HUES48 (cell line): Measurements from ENCODE around the gene SCT.

ENCODE experiments used
- H3K27ac ChIP-seq: one replicate; pipeline ENCODE4 v1.7.0; 2013; ENCODE audit warnings: low read depth, low read length, inconsistent platforms
- H3K27me3 ChIP-seq: 2 replicates; pipeline ENCODE4 v1.6.1; 2013; ENCODE audit warnings: mild to moderate bottlenecking, low read length; ENCODE audit not compliant: control insufficient read depth, insufficient read depth
- H3K36me3 ChIP-seq: 2 replicates; pipeline ENCODE4 v1.6.1; 2013; ENCODE audit warnings: low read length; ENCODE audit not compliant: control insufficient read depth, insufficient read depth
- H3K4me1 ChIP-seq: 2 replicates; pipeline ENCODE4 v1.6.1; 2013; ENCODE audit warnings: mild to moderate bottlenecking, low read length; ENCODE audit not compliant: control insufficient read depth, insufficient read depth
- H3K4me3 ChIP-seq: 2 replicates; pipeline ENCODE4 v1.5.1; 2013; ENCODE audit warnings: mild to moderate bottlenecking, low read depth, low read length
- H3K9ac ChIP-seq: 2 replicates; pipeline ENCODE4 v1.6.1; 2013; ENCODE audit warnings: mild to moderate bottlenecking, low read depth, low read length, moderate library complexity
- H3K9me3 ChIP-seq: 2 replicates; pipeline ENCODE4 v1.6.1; 2013; ENCODE audit warnings: low read length; ENCODE audit not compliant: control insufficient read depth, insufficient read depth

Gene SCT, protein sequence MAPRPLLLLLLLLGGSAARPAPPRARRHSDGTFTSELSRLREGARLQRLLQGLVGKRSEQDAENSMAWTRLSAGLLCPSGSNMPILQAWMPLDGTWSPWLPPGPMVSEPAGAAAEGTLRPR

DNA sequence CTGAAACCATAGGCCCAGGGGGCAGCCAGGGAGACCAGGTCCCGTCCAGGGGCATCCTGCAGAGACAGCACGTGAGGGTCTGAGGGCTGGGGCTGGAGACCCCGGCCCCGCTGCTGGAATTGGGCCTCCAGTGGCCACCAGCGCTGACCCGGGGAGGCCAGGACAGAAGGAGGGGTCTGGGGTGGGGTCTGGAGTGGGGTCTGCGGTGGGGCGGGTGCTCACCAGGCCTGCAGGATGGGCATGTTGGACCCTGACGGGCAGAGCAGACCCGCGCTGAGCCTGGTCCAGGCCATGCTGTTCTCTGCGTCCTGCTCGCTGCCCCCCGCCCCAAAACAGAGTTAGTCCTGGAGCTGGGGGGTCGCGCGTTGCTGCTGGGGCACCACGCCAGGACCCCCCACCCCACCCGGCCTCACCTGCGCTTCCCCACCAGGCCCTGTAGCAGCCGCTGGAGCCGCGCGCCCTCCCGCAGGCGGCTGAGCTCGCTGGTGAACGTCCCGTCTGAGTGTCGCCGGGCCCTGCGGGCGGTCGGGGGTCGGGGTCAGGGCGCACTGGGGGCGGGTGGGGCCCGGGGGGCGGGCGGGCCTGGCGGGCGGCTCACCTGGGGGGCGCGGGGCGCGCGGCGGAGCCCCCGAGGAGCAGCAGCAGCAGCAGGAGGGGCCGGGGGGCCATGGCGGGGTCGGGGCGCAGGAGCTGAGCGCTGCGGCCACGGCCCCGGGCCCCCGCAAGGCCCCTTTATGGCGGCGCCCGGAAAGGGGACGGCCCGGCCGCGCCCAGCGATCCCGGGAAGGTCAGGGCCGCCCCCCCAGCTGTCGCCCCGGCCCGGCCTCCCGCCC lies at the start of gene SCT:
Gene SCT, minus strand, starts transcription at position 707 of the 833 bp plus-strand sequence. Its CDS starts 38 bp downstream, at position 669.
- H3K4me3 ChIP-seq = no peak within 1 kb of the TSS; the same call in 1 of the 2 replicates
- H3K9ac ChIP-seq = no peak within 1 kb of the TSS
- H3K4me1 ChIP-seq = no peaks in the 10 kb centered on the region
- no peaks in the 10 kb centered on the region for H3K9me3 ChIP-seq
- no peaks in the 10 kb centered on the region for H3K36me3 ChIP-seq
- H3K27me3 ChIP-seq = peaks cover 19% of the 10 kb centered on the region
- H3K27ac ChIP-seq = no peak within 1 kb of the TSS

DNA sequence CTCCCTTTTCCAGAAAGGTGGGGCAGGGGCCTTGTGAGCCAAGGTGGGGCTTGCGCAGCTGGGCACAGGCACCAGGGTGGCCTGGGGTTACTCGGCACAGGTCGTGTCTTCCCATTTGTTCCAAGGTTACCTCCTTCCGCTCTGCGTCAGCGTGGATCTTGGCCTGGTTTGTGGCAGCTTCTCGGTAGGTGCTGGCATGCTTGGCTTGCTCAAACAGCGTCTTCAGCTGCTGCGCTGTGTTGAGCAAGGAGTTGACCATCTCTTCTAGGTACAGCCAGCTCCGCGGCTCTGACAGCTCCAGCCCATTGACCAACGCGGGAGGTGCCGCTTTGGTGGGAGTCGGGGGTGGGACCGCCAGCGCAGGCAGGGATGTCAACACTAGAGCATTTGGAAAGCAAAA lies 47.4 kb upstream of the SCT start:
- H3K27me3 ChIP-seq = no peaks in the 10 kb centered on the region
- H3K9me3 ChIP-seq = no peaks in the 10 kb centered on the region
- no peaks in the 10 kb centered on the region for H3K4me1 ChIP-seq
- no peak overlapping the region for H3K27ac ChIP-seq
- no peak overlapping the region for H3K9ac ChIP-seq
- no peak overlapping the region for H3K4me3 ChIP-seq
- H3K36me3 ChIP-seq = peaks cover 51% of the 10 kb centered on the region

GRCh38 chr11:673866-674265 lies 46.9 kb upstream of the SCT start:
- Histone ChIP-seq H3K9me3 (no peaks in the 10 kb centered on the region), H3K36me3 (peaks cover 47% of the 10 kb centered on the region), H3K9ac (no peak overlapping the region), H3K27me3 (no peaks in the 10 kb centered on the region), H3K27ac (no peak overlapping the region), H3K4me1 (no peaks in the 10 kb centered on the region), H3K4me3 (no peak overlapping the region)

GRCh38 chr11:665704-666281 lies 38.8 kb upstream of the SCT start:
- Histone ChIP-seq H3K27ac (no peak overlapping the region), H3K9me3 (no peaks in the 10 kb centered on the region), H3K9ac (no peak overlapping the region), H3K4me1 (no peaks in the 10 kb centered on the region), H3K4me3 (no peak overlapping the region), H3K36me3 (peaks cover 29% of the 10 kb centered on the region), H3K27me3 (no peaks in the 10 kb centered on the region)

DNA sequence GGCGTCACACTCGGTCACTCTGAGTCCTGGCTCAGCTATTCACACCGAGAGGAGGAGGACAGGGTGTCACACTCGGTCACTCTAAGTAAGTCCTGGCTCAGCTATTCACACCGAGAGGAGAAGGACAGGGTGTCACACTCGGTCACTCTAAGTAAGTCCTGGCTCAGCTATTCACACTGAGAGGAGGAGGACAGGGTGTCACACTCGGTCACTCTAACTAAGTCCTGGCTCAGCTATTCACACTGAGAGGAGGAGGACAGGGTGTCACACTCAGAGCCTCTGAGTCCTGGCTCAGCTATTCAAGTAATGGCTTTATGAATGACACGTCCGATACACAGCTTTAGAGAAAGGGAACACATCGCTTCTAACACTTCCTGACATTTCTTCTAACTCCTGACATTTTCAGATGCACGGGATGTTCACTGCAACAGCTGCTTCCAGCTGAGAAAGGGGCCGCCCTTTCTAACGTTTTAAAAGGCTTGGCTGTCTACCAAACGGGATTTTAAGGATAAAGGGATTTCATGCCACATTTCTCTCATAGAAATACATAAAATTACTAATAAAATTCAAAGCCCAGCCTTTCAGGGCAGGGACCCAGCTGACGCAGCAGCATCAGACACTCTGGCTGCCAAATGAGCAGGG lies 38.2 kb upstream of the SCT start:
- Histone ChIP-seq H3K27me3 (no peaks in the 10 kb centered on the region), H3K9me3 (no peaks in the 10 kb centered on the region), H3K27ac (no peak overlapping the region), H3K4me3 (no peak overlapping the region), H3K36me3 (peaks cover 34% of the 10 kb centered on the region), H3K9ac (no peak overlapping the region), H3K4me1 (no peaks in the 10 kb centered on the region)

DNA sequence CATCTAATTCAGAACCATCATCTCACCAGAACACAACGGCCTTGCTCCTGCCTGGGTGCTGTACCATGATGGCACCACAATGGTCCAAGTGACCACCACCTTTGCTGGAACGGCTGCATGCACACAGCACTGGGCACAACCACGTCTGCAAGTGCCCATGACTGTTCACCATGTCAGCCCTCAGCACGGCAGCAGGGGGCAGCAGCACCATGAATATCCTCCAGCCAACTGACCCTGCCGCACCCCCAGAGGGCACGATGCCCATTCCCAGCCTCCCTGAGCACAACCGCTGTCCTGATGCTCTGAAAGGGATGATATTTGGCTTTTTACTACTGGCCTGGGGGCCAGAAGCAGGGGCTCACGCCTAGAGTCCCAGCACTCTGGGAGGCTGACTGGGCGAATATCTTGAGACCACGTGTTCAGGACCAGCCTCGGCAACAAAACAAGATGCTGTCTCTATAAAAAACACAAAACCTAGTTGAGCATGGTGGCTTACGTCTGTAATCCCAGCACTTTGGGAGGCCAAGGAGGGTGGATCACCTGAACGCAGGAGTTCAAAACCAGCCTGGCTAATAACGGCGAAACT lies 35.8 kb upstream of the SCT start:
- Histone ChIP-seq H3K4me3 (no peak overlapping the region), H3K9me3 (no peaks in the 10 kb centered on the region), H3K27me3 (no peaks in the 10 kb centered on the region), H3K27ac (no peak overlapping the region), H3K4me1 (no peaks in the 10 kb centered on the region), H3K9ac (no peak overlapping the region), H3K36me3 (peaks cover 49% of the 10 kb centered on the region)

DNA sequence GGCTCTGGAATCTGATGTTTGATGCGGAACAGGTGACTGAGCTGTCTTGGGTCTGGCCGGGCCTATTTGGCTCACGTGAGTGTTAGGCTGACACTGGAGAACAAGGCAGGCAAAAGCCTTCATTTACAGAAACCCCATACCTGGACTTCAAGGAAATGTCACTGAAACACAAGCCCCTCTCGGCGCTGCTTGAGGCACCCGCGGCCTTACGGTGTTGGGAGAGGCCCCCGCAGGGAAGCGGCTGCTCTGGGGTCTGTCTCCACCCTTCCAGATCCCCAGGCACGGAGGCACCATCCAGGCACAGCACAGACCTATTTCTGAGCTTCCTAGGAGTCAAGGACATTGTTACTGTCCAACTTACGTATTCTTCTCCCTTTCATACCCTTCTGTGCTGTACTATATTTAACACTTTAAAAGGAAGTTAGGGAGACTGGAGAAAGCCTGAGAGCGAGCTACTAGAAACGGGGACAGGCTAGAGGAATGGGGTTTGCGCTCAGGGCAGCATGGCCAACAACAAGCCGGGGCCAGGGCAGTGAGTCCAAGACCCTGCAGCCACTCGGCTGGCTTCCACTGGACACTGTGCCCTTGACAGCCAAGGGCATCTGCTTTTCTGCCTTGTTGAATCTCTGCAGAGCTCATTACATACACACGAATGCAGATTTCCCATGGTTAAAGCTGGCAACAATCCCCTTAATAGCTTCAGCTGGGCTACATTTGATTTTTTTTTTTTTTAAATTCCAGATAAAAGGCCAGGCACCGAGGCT lies 33.9 kb upstream of the SCT start:
- Histone ChIP-seq H3K9ac (no peak overlapping the region), H3K4me1 (no peaks in the 10 kb centered on the region), H3K4me3 (no peak overlapping the region), H3K27ac (no peak overlapping the region), H3K9me3 (no peaks in the 10 kb centered on the region), H3K36me3 (peaks cover 49% of the 10 kb centered on the region), H3K27me3 (no peaks in the 10 kb centered on the region)

GRCh38 chr11:660281-660680 lies 33.3 kb upstream of the SCT start:
- H3K4me3 ChIP-seq = no peak overlapping the region
- H3K36me3 ChIP-seq = peaks cover 44% of the 10 kb centered on the region
- H3K27ac ChIP-seq = no peak overlapping the region
- no peak overlapping the region for H3K9ac ChIP-seq
- H3K27me3 ChIP-seq = no peaks in the 10 kb centered on the region
- H3K9me3 ChIP-seq = no peaks in the 10 kb centered on the region
- H3K4me1 ChIP-seq = no peaks in the 10 kb centered on the region

DNA sequence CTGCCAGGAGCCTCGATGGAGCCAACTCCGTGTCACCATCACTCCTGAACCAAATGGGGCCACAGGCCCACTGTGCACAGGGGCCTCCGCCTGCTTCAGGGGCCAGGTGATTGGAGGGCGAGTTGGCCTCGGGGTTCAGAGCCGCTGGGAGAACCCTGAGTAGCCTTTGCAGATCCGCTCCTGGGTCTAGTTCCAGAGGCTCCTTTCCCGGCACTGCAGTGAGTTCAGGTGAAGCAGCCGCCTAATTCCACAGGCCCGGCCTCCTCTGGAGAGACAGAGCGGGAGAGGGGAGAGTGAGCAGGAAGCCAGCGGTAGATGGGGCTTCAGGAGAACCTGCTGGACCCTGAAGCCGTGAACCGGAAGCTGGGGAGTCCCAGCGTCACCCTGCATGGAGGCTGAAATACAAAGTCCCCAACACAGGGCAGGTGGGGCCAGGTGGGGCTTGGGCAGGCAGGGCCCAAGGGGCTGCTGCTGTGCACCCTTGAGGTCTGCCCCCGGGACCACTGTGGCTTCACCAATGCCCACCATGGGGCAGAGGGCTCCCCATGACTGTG lies 32.6 kb upstream of the SCT start:
- no peaks in the 10 kb centered on the region for H3K4me1 ChIP-seq
- no peak overlapping the region for H3K9ac ChIP-seq
- H3K36me3 ChIP-seq = peaks cover 44% of the 10 kb centered on the region
- no peak overlapping the region for H3K4me3 ChIP-seq
- H3K27ac ChIP-seq = no peak overlapping the region
- no peaks in the 10 kb centered on the region for H3K9me3 ChIP-seq
- H3K27me3 ChIP-seq = no peaks in the 10 kb centered on the region

DNA sequence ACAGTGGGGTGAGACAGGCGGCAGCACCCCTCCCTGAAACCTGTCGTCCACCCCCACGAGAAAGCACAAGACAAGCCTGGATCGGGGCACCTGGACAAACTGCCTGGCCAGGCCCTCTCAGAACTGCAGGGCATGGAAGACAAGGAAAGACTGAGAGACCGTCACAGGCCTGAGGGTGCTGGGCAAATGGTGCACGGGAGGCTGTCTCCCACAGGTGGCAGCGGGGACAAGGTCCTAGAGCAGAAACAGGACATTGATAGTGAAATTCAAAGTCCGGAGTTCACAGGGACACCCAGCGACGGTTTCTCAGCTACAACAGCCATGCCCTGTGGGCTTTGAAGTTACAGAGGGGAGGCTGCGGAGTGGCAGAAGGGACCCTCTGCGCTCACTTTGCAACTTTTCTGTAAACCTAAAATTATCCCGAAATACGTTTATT lies 30.7 kb upstream of the SCT start:
- no peak overlapping the region for H3K9ac ChIP-seq
- H3K27ac ChIP-seq = no peak overlapping the region
- no peaks in the 10 kb centered on the region for H3K4me1 ChIP-seq
- H3K4me3 ChIP-seq = no peak overlapping the region
- H3K27me3 ChIP-seq = no peaks in the 10 kb centered on the region
- peaks cover 47% of the 10 kb centered on the region for H3K36me3 ChIP-seq
- no peaks in the 10 kb centered on the region for H3K9me3 ChIP-seq
